ENCODE results near the gene ARMC9. TPM values are rescaled to one million over a fixed set of nuclear protein-coding genes. Genes with fewer than 3 reads are reported as not detected.

ARMC9 gene
- total and polyA plus RNA-seq, 2 donors (not counting 3 experiments of a cell fraction or from before 2014, with no cell fraction given) = 16.4 to 24.2 TPM

DNA sequence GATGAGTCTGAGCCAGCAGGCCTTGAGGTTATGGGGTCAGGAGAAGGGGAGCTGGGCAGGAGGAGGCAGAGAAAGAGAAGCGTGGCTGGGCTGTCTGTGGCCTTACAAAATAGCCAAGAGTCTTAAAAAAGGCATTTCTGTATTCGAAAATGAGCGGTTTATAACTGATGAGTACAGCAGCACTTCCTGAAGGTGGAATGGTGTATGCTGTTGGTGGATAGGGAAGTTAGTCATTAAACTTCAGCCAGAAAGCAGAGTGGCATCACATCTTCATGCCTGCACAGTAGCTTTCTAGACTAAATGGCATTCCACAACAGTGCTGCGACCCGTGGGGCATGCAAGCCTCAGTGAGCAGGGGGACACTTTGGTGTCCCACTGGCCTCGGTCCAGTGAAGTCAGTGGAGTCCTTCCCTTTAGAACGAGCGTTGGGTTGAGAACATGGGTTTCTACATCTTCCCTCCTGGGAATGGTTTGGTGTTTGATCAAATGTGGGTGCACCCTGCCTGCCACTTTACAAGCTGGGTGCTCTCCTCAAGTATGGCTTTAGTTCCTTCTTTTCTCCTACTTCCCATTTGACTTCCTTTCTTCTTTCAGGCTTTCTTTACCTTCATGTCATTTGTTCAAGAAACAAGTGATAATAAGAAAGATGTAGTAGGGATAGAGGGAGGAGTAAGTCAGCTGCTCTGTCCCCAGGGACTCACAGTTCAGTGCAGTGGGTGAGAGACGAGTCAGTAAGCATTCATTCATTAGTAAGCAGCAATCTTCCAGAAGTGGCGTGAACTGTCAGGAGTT lies 96.3 kb downstream of the ARMC9 start:
- CTCF ChIA-PET = no interaction called here

More for the DNA sequence above, 96.3 kb downstream of the ARMC9 start:
- DNase-seq (ENCODE audit: low read depth, low spot score) = no peak
- no peak overlapping the region for H3K9ac ChIP-seq (replicated peaks; ENCODE audit: extremely low read depth, insufficient read depth, low read length)
- POLR2A ChIA-PET = no interaction called here
- no peak overlapping the region for H3K4me3 ChIP-seq (replicated peaks in 1 of 3; ENCODE audit: insufficient read depth in 1 of 3, low read depth in 1 of 3, low read length in 3 of 3)
- no peaks in the 10 kb centered on the region for H4K20me1 ChIP-seq (replicated peaks; ENCODE audit: control insufficient read depth, extremely low read depth, insufficient read depth, low read length)
- peaks cover 6% of the 10 kb centered on the region for H3K4me1 ChIP-seq (ENCODE audit: control insufficient read depth, extremely low read depth, insufficient read depth, low read length)
- H3K79me2 ChIP-seq (ENCODE audit: control insufficient read depth, insufficient read depth, low read length) = no peaks in the 10 kb centered on the region
- dilution Hi-C loops (cut with MboI; ENCODE audit: extremely low pct_ligation_motif_present, low sequenced_read_pairs) (no loop called here), intact Hi-C loops (cut with micrococcal nuclease) (loop anchor here (5.0 kb wide), 1 partner anchor 192 kb away; no protein-coding TSS in a partner anchor)
- H3K9me3 ChIP-seq (replicated peaks; ENCODE audit: control insufficient read depth, insufficient read depth, low read length) = no peaks in the 10 kb centered on the region
- BruUV-seq (replicated peaks) = no TSS peak
- H3K27me3 ChIP-seq (ENCODE audit: control insufficient read depth in 2 of 2, insufficient read depth in 2 of 2, low read length in 2 of 2) = no peaks in the 10 kb centered on the region
- no peaks in the 10 kb centered on the region for H3K9me1 ChIP-seq (replicated peaks; ENCODE audit: control insufficient read depth, extremely low read depth, insufficient read depth, low read length)
- H3K36me3 ChIP-seq (ENCODE audit: control insufficient read depth in 2 of 2, extremely low read depth in 1 of 2, insufficient read depth in 2 of 2, low read length in 2 of 2) = peaks cover 0 to 4% of the 10 kb centered on the region in 2 experiments
- H3K4me2 ChIP-seq (ENCODE audit: insufficient read depth, low read length) = no peak overlapping the region
- no peak for FAIRE-seq
- no peak overlapping the region for H2AFZ ChIP-seq (ENCODE audit: low read depth, low read length)
- H3K27ac ChIP-seq (ENCODE audit: insufficient read depth, low read depth, low read length) = no peak overlapping the region
- TF ChIP-seq EZH2 (IDR thresholded peaks at IDR 0.05; ENCODE audit: borderline replicate concordance, low read depth, low read length, severe bottlenecking) (no peak), MYC (IDR thresholded peaks at IDR 0.05; ENCODE audit: low read depth, low read length) (no peak), POLR2A (IDR thresholded peaks at IDR 0.05; ENCODE audit: low read depth, low read length) (no peak), CTCF (IDR thresholded peaks at IDR 0.05; ENCODE audit: extremely low read depth in 1 of 2, insufficient read depth in 1 of 2, low read depth in 1 of 2, low read length in 2 of 2) (no peak), JUN (IDR thresholded peaks at IDR 0.05; ENCODE audit: borderline replicate concordance, insufficient read depth, insufficient read length, low read depth) (no peak), POLR2AphosphoS5 (IDR thresholded peaks at IDR 0.05; ENCODE audit: insufficient read depth, low read depth, low read length) (no peak), GATA2 (IDR thresholded peaks at IDR 0.05; ENCODE audit: insufficient read depth, insufficient read length, low read depth, low read length) (no peak), FOS (IDR thresholded peaks at IDR 0.05; ENCODE audit: borderline replicate concordance, insufficient read depth, low read length) (no peak)
- TF ChIP-seq, protein P1, sequence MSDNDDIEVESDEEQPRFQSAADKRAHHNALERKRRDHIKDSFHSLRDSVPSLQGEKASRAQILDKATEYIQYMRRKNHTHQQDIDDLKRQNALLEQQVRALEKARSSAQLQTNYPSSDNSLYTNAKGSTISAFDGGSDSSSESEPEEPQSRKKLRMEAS (IDR thresholded peaks at IDR 0.05; ENCODE audit: insufficient read depth, insufficient read length) = no peak

Measured in endothelial cell of umbilical vein (primary cell).